Effector memory CD8-positive, alpha-beta T cell (primary cell): ENCODE results near the gene NET1.

Source experiments
- ATAC-seq: fragments of 150-1000 bp; cut with Tn5 transposase; replicated peaks from 2 replicates; pipeline ENCODE4 v1.10.0; 2021; ENCODE audit warnings: mild to moderate bottlenecking, moderate library complexity
- DNase-seq, 3 experiments: peaks; one replicate each; pipeline ENCODE4 v3.0.0; 2021
- H3K27ac Mint-ChIP-seq, 2 donors: one replicate each; pipeline ENCODE4 v1.8.0; 2022; ENCODE audit warnings: mild to moderate bottlenecking in 2 of 2, mixed read lengths in 2 of 2, moderate library complexity in 2 of 2
- H3K27me3 Mint-ChIP-seq, 2 donors: one replicate each; pipeline ENCODE4 v1.8.0; 2022; ENCODE audit warnings: mixed read lengths in 2 of 2
- H3K36me3 Mint-ChIP-seq: one replicate; pipeline ENCODE4 v1.8.0; 2022; ENCODE audit warnings: mild to moderate bottlenecking, moderate library complexity, mixed read lengths; ENCODE audit not compliant: insufficient read depth
- H3K4me1 Mint-ChIP-seq, 2 donors: one replicate each; pipeline ENCODE4 v1.8.0; 2022; ENCODE audit warnings: low read depth in 2 of 2, mixed read lengths in 2 of 2
- H3K4me3 Mint-ChIP-seq, 2 donors: one replicate each; pipeline ENCODE4 v1.8.0; 2022; ENCODE audit warnings: mild to moderate bottlenecking in 2 of 2, mixed read lengths in 2 of 2, moderate library complexity in 2 of 2
- H3K9me3 Mint-ChIP-seq, 2 donors: one replicate each; pipeline ENCODE4 v1.8.0; 2022; ENCODE audit warnings: mixed read lengths in 2 of 2

NET1 gene

GRCh38 chr10:5381187-5381586 lies 31.2 kb upstream of the NET1 start:
- Mint-ChIP-seq H3K27me3 (peaks cover 4 to 6% of the 10 kb centered on the region in 2 donors), H3K4me1 (no peaks in the 10 kb centered on the region), H3K36me3 (no peaks in the 10 kb centered on the region), H3K27ac (no peak overlapping the region), H3K9me3 (no peaks in the 10 kb centered on the region), H3K4me3 (no peak overlapping the region)
- ATAC-seq (no peak), DNase-seq (no peak)

DNA sequence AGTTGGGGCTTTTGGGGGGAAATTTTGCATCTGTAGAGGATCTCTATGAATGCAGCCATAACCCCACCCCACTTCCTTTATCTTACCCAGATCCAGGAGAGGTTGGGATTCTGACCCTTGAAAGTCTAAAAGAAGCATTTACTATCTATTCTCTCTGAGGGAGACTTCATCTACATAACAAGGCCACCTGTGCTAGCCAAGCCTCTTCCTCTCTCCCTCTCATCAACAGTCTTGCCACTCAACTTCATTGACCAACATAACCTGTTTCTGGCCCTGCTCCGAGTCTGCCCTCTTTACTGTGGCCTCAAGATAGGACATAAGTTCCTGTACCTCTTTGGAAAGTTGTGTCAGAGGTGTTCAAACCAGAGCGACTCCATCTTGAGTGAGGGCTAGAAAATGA lies 27.1 kb upstream of the NET1 start:
- H3K4me3 Mint-ChIP-seq: no peak overlapping the region
- H3K27me3 Mint-ChIP-seq: peaks cover 15 to 18% of the 10 kb centered on the region in 2 donors
- H3K36me3 Mint-ChIP-seq: no peaks in the 10 kb centered on the region
- DNase-seq (no peak), ATAC-seq (no peak)
- H3K4me1 Mint-ChIP-seq: no peaks in the 10 kb centered on the region
- H3K9me3 Mint-ChIP-seq: peaks cover 8 to 11% of the 10 kb centered on the region in 2 donors
- H3K27ac Mint-ChIP-seq: no peak overlapping the region

- peaks cover 15 to 18% of the 10 kb centered on the region in 2 donors for H3K27me3 Mint-ChIP-seq
- H3K9me3 Mint-ChIP-seq: peaks cover 15 to 26% of the 10 kb centered on the region in 2 donors
- H3K36me3 Mint-ChIP-seq: no peaks in the 10 kb centered on the region
- ATAC-seq (no peak), DNase-seq (no peak)
- no peak overlapping the region for H3K27ac Mint-ChIP-seq
- no peaks in the 10 kb centered on the region for H3K4me1 Mint-ChIP-seq
- no peak overlapping the region for H3K4me3 Mint-ChIP-seq
These were observed 25.2 kb upstream of the NET1 start for GRCh38 chr10:5387169-5387568.

- no peak for ATAC-seq
- Mint-ChIP-seq H3K4me3 (no peak overlapping the region), H3K27ac (no peak overlapping the region), H3K4me1 (no peaks in the 10 kb centered on the region), H3K9me3 (peaks cover 15 to 31% of the 10 kb centered on the region in 2 donors), H3K36me3 (no peaks in the 10 kb centered on the region), H3K27me3 (peaks cover 27 to 43% of the 10 kb centered on the region in 2 donors)
- DNase-seq: no peak
These were observed 21.7 kb upstream of the NET1 start for GRCh38 chr10:5390607-5391205.

DNA sequence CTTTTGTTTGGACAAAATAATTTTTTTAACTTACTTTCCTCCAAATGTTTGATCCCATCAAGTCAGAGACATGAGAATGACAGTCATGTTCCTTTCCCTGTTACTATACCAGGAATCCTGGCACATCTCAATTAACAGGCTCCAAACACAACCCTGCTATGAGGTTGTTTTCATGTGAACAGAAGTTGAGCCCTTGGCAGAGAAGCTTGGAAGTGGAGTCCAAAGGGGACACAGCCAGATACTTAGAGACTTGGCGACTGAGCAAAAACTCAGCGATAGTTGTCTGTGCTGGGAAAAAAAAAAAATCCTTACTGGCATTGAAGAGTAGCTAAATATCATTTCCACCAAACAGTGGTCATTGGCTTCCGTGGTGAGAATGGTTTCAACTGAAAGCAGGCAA lies 20.6 kb upstream of the NET1 start:
- Mint-ChIP-seq H3K4me3 (no peak overlapping the region), H3K36me3 (no peaks in the 10 kb centered on the region), H3K27me3 (peaks cover 24 to 39% of the 10 kb centered on the region in 2 donors), H3K4me1 (no peaks in the 10 kb centered on the region), H3K27ac (no peak overlapping the region), H3K9me3 (peaks cover 15 to 31% of the 10 kb centered on the region in 2 donors)
- DNase-seq (no peak), ATAC-seq (no peak)

DNA sequence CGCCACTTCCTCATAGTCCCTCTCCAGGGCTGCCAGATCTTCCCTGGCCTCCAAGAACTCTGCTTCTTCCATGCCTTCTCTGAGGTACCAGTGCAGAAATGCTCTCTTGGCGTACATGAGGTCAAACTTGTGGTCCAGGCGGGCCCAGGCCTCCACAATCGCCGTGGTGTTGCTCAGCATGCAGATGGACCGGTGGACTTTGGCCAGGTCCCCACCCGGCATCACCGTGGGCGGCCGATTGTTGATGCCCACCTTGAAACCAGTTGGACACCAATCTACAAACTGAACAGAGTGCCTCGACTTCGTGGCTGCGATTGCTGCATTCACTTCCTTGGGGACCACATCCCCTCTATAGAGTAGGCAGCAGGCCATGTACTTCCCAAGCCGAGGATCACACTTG lies 18.8 kb upstream of the NET1 start:
- Mint-ChIP-seq H3K27ac (no peak overlapping the region), H3K27me3 (peaks cover 27 to 48% of the 10 kb centered on the region in 2 donors), H3K4me1 (no peaks in the 10 kb centered on the region), H3K9me3 (peaks cover 12 to 24% of the 10 kb centered on the region in 2 donors), H3K4me3 (no peak overlapping the region), H3K36me3 (no peaks in the 10 kb centered on the region)
- DNase-seq: no peak
- no peak for ATAC-seq

DNA sequence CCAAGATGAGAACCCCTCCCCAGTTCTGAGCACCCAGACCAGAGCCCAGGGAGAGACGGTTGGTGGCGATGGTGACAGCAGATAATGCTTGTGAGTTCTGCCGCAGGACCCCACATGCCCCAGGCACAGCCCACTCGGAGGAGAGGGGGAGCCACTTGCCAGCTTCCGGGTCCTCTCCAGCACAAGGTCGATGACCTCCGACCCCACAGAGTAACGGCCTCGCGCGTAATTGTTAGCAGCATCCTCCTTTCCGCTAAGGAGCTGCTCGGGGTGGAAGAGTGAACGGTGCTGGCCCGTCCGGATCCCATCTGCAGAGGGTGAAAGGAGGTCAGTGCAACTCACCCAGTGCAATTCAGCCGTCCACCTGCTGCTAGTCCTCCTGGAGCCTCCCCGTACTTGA lies 17.2 kb upstream of the NET1 start:
- ATAC-seq (no peak), DNase-seq (no peak)
- Mint-ChIP-seq H3K27me3 (peaks cover 43 to 64% of the 10 kb centered on the region in 2 donors), H3K9me3 (peaks cover 7 to 20% of the 10 kb centered on the region in 2 donors), H3K27ac (no peak overlapping the region), H3K4me3 (no peak overlapping the region), H3K36me3 (no peaks in the 10 kb centered on the region), H3K4me1 (no peaks in the 10 kb centered on the region)

GRCh38 chr10:5396556-5397300 lies 15.6 kb upstream of the NET1 start:
- ATAC-seq: no peak
- Mint-ChIP-seq H3K27me3 (peaks cover 49 to 66% of the 10 kb centered on the region in 2 donors), H3K9me3 (peaks cover 0 to 6% of the 10 kb centered on the region in 2 donors), H3K36me3 (no peaks in the 10 kb centered on the region), H3K27ac (no peak overlapping the region), H3K4me1 (no peaks in the 10 kb centered on the region), H3K4me3 (no peak overlapping the region)
- DNase-seq: no peak

DNA sequence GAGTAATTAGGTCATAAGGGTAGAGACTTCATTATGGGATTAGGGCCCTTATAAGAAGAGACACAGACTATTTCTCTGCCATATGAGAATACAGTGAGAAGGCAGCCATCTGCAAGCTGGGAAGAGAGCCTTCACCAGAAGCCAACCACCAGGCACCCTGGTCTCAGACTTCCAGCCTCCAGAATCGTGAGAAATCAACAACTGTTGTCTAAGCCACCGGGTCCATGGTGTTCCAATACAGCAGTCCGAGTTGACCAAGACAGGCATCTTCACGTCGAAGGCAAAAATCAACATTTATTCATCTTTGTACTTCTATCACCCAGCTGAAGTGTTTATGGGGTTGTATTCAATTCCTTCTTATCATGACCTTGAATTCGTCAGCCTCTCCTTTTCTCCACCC lies 13.0 kb upstream of the NET1 start:
- no peaks in the 10 kb centered on the region for H3K4me1 Mint-ChIP-seq
- H3K27me3 Mint-ChIP-seq: peaks cover 45 to 53% of the 10 kb centered on the region in 2 donors
- H3K4me3 Mint-ChIP-seq: no peak overlapping the region
- H3K9me3 Mint-ChIP-seq: no peaks in the 10 kb centered on the region
- H3K36me3 Mint-ChIP-seq: no peaks in the 10 kb centered on the region
- DNase-seq (no peak), ATAC-seq (no peak)
- no peak overlapping the region for H3K27ac Mint-ChIP-seq

- Mint-ChIP-seq H3K4me1 (no peaks in the 10 kb centered on the region), H3K27ac (no peak overlapping the region), H3K9me3 (no peaks in the 10 kb centered on the region), H3K36me3 (no peaks in the 10 kb centered on the region), H3K4me3 (no peak overlapping the region), H3K27me3 (peaks cover 37 to 40% of the 10 kb centered on the region in 2 donors)
- ATAC-seq: no peak
- no peak for DNase-seq
These were observed 11.7 kb upstream of the NET1 start for GRCh38 chr10:5400468-5401240.

DNA sequence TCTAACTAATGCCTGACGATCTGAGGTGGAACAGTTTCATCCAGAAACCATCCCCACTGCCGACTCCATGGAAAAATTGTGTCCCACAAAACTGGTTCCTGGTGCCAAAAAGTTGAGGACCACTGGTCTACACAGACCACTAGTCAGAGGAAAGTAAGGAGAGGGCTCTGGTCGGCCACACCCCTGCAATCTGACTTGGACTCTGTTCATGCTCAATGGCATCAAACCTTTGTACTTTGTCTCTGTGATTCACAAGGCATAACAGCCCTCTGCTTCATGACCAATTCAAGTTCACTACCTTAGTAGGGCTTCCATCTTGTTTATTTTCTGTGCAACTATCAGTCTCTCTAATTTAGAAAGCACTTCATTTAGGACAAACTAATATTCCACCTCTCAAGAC lies 9.6 kb upstream of the NET1 start:
- ATAC-seq (no peak), DNase-seq (no peak)
- Mint-ChIP-seq H3K4me1 (no peaks in the 10 kb centered on the region), H3K4me3 (no peak overlapping the region), H3K36me3 (no peaks in the 10 kb centered on the region), H3K27me3 (peaks cover 28% of the 10 kb centered on the region in 2 donors), H3K9me3 (no peaks in the 10 kb centered on the region), H3K27ac (no peak overlapping the region)

DNA sequence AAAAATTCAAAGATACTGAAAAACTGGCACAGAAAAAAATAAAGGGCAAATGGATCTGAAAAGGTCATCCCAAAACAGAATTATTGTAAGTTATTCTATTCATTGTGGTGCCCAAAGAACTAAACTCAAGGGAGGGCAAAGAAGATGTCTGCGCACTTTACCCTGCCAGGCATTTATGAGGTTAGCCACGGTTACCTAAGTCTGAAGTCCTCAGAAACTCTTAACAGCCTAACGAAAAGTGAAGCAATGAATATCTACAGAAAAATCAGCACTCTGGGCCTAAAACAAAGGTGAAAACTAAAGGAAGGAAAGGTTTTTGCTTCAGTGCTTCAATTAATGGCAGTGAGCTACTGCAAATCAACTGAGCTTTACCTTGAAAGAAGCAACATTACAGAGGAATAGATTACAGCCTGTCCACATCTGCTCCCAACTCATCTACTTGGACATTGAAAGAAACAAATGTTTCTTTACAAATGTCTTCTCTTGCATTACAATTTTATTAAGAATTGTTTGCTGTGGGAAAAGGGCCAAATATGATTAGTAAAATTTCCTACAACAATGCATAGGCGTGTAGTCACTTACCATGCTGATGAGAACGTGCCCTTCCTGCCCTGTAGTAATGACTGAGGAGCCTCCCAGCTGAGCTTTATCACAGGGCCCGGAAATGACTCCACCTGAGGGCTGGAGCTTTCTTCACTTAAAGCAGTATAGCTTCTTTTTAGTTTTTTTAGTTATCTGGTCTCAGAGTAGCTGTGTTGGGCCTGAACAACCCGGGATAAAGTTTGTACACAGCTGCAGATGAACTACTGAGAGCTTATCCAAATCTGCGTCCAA lies 7.9 kb upstream of the NET1 start, which contains the start of gene TUBAL3:
TSS of gene TUBAL3 (minus strand) at position 621 of the 834 bp plus-strand sequence. CDS start at position 585, 36 bp downstream.
- Mint-ChIP-seq H3K36me3 (no peaks in the 10 kb centered on the region), H3K4me1 (no peaks in the 10 kb centered on the region), H3K4me3 (no peak within 1 kb of the TSS), H3K27me3 (peaks cover 23 to 24% of the 10 kb centered on the region in 2 donors), H3K9me3 (no peaks in the 10 kb centered on the region), H3K27ac (no peak within 1 kb of the TSS)
- ATAC-seq: no peak
- DNase-seq: no peak

- DNase-seq: no peak
- no peak for ATAC-seq
- Mint-ChIP-seq H3K4me1 (peaks cover 0 to under 1% of the 10 kb centered on the region in 2 donors), H3K27me3 (peaks cover 27 to 29% of the 10 kb centered on the region in 2 donors), H3K9me3 (no peaks in the 10 kb centered on the region), H3K4me3 (no peak overlapping the region), H3K27ac (no peak overlapping the region), H3K36me3 (no peaks in the 10 kb centered on the region)
These were observed 5.4 kb upstream of the NET1 start for GRCh38 chr10:5406918-5407317.
